Glutamatergic neuron (in vitro differentiated cells): ENCODE data around the gene C1GALT1C1. TPM values are rescaled to one million over a fixed set of nuclear protein-coding genes. Genes with fewer than 3 reads are reported as not detected.
"Not testable (repeated sequence)": the region's sequence is repeated elsewhere in the genome, so short reads cannot be mapped to it uniquely, and the experiment has no call there.

Experiments
- DNase-seq: peaks from one replicate; pipeline ENCODE4 v3.0.0; 2022
- H3K27ac Mint-ChIP-seq: one replicate; pipeline ENCODE4 v1.8.0; 2020; ENCODE audit warnings: mild to moderate bottlenecking, mixed read lengths, inconsistent platforms; ENCODE audit not compliant: unreplicated experiment
- H3K27me3 Mint-ChIP-seq: one replicate; pipeline ENCODE4 v1.8.0; 2020; ENCODE audit warnings: mild to moderate bottlenecking, moderate library complexity, mixed read lengths, inconsistent platforms; ENCODE audit not compliant: unreplicated experiment
- H3K36me3 Mint-ChIP-seq: one replicate; pipeline ENCODE4 v1.8.0; 2020; ENCODE audit warnings: mild to moderate bottlenecking, mixed read lengths, inconsistent platforms; ENCODE audit not compliant: unreplicated experiment
- H3K4me1 Mint-ChIP-seq: one replicate; pipeline ENCODE4 v1.8.0; 2020; ENCODE audit warnings: mild to moderate bottlenecking, low read depth, mixed read lengths, inconsistent platforms; ENCODE audit not compliant: unreplicated experiment
- H3K4me3 Mint-ChIP-seq: one replicate; pipeline ENCODE4 v1.8.0; 2020; ENCODE audit warnings: mild to moderate bottlenecking, mixed read lengths, inconsistent platforms; ENCODE audit not compliant: unreplicated experiment
- H3K9me3 Mint-ChIP-seq: one replicate; pipeline ENCODE4 v1.8.0; 2020; ENCODE audit warnings: mild to moderate bottlenecking, moderate library complexity, mixed read lengths, inconsistent platforms; ENCODE audit not compliant: unreplicated experiment
- CTCF ChIP-seq: fragments of 200-600 bp; sonication (generic); IDR thresholded peaks from one replicate; pipeline ENCODE4 v1.5.0; 2021; ENCODE audit not compliant: partially characterized antibody, unreplicated experiment
- total RNA-seq: library from RNA; stranded (reverse); fragmentation: NEBNext Ultra II Directional; extraction: Animal tissue kit (Norgen Biotek cat#: 25700); gene quantifications from one replicate; pipeline ENCODE4 v1.2.1, GENCODE V29; 2021; ENCODE audit not compliant: unreplicated experiment

The C1GALT1C1 gene
- total RNA-seq, 1 donor from 2014 or later: 10.2 TPM

GRCh38 chrX:120671963-120672362, 42.1 kb upstream of the C1GALT1C1 start:
- DNase-seq: no peak
- Mint-ChIP-seq H3K4me1 (no peaks in the 10 kb centered on the region), H3K36me3 (no peaks in the 10 kb centered on the region), H3K4me3 (no peak overlapping the region), H3K27ac (no peak overlapping the region), H3K27me3 (no peaks in the 10 kb centered on the region), H3K9me3 (peaks cover 1% of the 10 kb centered on the region)
- no peak for TF ChIP-seq CTCF

GRCh38 chrX:120668357-120668756, 38.5 kb upstream of the C1GALT1C1 start:
- Mint-ChIP-seq H3K9me3 (no peaks in the 10 kb centered on the region), H3K27ac (no peak overlapping the region), H3K4me1 (no peaks in the 10 kb centered on the region), H3K36me3 (no peaks in the 10 kb centered on the region), H3K27me3 (no peaks in the 10 kb centered on the region), H3K4me3 (no peak overlapping the region)
- DNase-seq: no peak
- no peak for TF ChIP-seq CTCF

- H3K36me3 Mint-ChIP-seq, DNase-seq, H3K27ac Mint-ChIP-seq, H3K27me3 Mint-ChIP-seq, H3K4me3 Mint-ChIP-seq, H3K9me3 Mint-ChIP-seq, H3K4me1 Mint-ChIP-seq: not testable (repeated sequence)
Measured at GRCh38 chrX:120664535-120664934, 34.7 kb upstream of the C1GALT1C1 start.

- no peaks in the 10 kb centered on the region for H3K4me1 Mint-ChIP-seq
- no peaks in the 10 kb centered on the region for H3K36me3 Mint-ChIP-seq
- H3K27ac Mint-ChIP-seq: no peak overlapping the region
- H3K27me3 Mint-ChIP-seq: no peaks in the 10 kb centered on the region
- no peak for DNase-seq
- TF ChIP-seq CTCF: no peak
- no peak overlapping the region for H3K4me3 Mint-ChIP-seq
- H3K9me3 Mint-ChIP-seq: no peaks in the 10 kb centered on the region
Measured at GRCh38 chrX:120664081-120664480, 34.2 kb upstream of the C1GALT1C1 start.

- Mint-ChIP-seq H3K36me3 (no peaks in the 10 kb centered on the region), H3K27me3 (no peaks in the 10 kb centered on the region), H3K4me3 (no peak overlapping the region), H3K4me1 (no peaks in the 10 kb centered on the region), H3K27ac (no peak overlapping the region), H3K9me3 (no peaks in the 10 kb centered on the region)
- DNase-seq: no peak
- TF ChIP-seq CTCF: no peak
Measured at GRCh38 chrX:120662662-120663061, 32.8 kb upstream of the C1GALT1C1 start.

GRCh38 chrX:120660637-120661036, 30.8 kb upstream of the C1GALT1C1 start:
- H3K4me3 Mint-ChIP-seq: no peak overlapping the region
- TF ChIP-seq CTCF: no peak
- no peaks in the 10 kb centered on the region for H3K4me1 Mint-ChIP-seq
- no peaks in the 10 kb centered on the region for H3K27me3 Mint-ChIP-seq
- no peaks in the 10 kb centered on the region for H3K36me3 Mint-ChIP-seq
- H3K9me3 Mint-ChIP-seq: no peaks in the 10 kb centered on the region
- H3K27ac Mint-ChIP-seq: no peak overlapping the region
- no peak for DNase-seq
